Karpas-422 (cell line): ENCODE data around the gene PDE4DIP. TPM values are rescaled to one million over a fixed set of nuclear protein-coding genes. Genes with fewer than 3 reads are reported as not detected.
"Not testable (repeated sequence)": the region's sequence is repeated elsewhere in the genome, so short reads cannot be mapped to it uniquely, and the experiment has no call there.

Experiments used
- DNase-seq: peaks from one replicate; pipeline ENCODE4 v3.0.0-alpha.2; 2015
- H2AFZ ChIP-seq: fragments of 200-600 bp; sonication (generic); 2 replicates; pipeline ENCODE4 v1.6.1; 2014; ENCODE audit warnings: antibody characterized with exemption, low read length, mixed read lengths
- H3K27ac ChIP-seq: fragments of 200-600 bp; sonication (generic); 2 replicates; pipeline ENCODE4 v1.5.1; 2014; ENCODE audit warnings: mild to moderate bottlenecking, low read length, moderate library complexity
- H3K27me3 ChIP-seq: fragments of 200-600 bp; sonication (generic); 2 replicates; pipeline ENCODE4 v1.6.1; 2014; ENCODE audit warnings: low read length, mixed read lengths
- H3K36me3 ChIP-seq: fragments of 200-600 bp; sonication (generic); 2 replicates; pipeline ENCODE4 v1.6.1; 2014; ENCODE audit warnings: low read length, mixed read lengths; ENCODE audit not compliant: insufficient read depth
- H3K4me1 ChIP-seq: fragments of 200-600 bp; sonication (generic); 2 replicates; pipeline ENCODE4 v1.6.1; 2014; ENCODE audit warnings: mild to moderate bottlenecking, low read length, mixed read lengths
- H3K4me2 ChIP-seq: fragments of 200-600 bp; sonication (generic); 2 replicates; pipeline ENCODE4 v1.6.1; 2014; ENCODE audit warnings: low read length, low read depth, mild to moderate bottlenecking; ENCODE audit not compliant: poor library complexity, severe bottlenecking
- H3K4me3 ChIP-seq: fragments of 200-600 bp; sonication (generic); 2 replicates; pipeline ENCODE4 v1.5.1; 2014; ENCODE audit warnings: mild to moderate bottlenecking, antibody characterized with exemption, low read length, mixed read lengths
- H3K79me2 ChIP-seq: fragments of 200-600 bp; sonication (generic); 2 replicates; pipeline ENCODE4 v1.6.1; 2014; ENCODE audit warnings: mild to moderate bottlenecking, low read length, mixed read lengths
- H3K9ac ChIP-seq: fragments of 200-600 bp; sonication (generic); 2 replicates; pipeline ENCODE4 v1.6.0; 2014; ENCODE audit warnings: low read length
- H3K9me2 ChIP-seq: fragments of 200-600 bp; sonication (generic), shearing (Covaris generic); replicated peaks from 2 replicates; pipeline ENCODE4 v1.6.0; 2014; ENCODE audit warnings: mild to moderate bottlenecking, low read length, moderate library complexity; ENCODE audit not compliant: insufficient read depth
- H3K9me3 ChIP-seq: fragments of 300-700, 200-600 bp; sonication (generic); 2 replicates; pipeline ENCODE4 v1.6.1; 2014; ENCODE audit warnings: low read length, mixed read lengths
- H4K20me1 ChIP-seq: fragments of 200-600 bp; sonication (generic); 2 replicates; pipeline ENCODE4 v1.6.1; 2014; ENCODE audit warnings: mild to moderate bottlenecking, antibody characterized with exemption, low read length, low read depth; ENCODE audit not compliant: insufficient read depth
- total RNA-seq: library from RNA; depleted of rRNA; stranded (reverse); fragments of >200 nt; shearing (Covaris generic); gene quantifications from 2 replicates; pipeline ENCODE4 v1.2.3, GENCODE V29; 2014; ENCODE audit warnings: low replicate concordance

Gene PDE4DIP
- total RNA-seq, 1 experiment from 2014 or later = 15.6 TPM

- not testable (repeated sequence) for H3K9me3 ChIP-seq, H3K27ac ChIP-seq, H3K9ac ChIP-seq, H3K79me2 ChIP-seq, H3K9me2 ChIP-seq, H3K4me3 ChIP-seq, H3K4me2 ChIP-seq, H3K36me3 ChIP-seq, H3K27me3 ChIP-seq, DNase-seq, H4K20me1 ChIP-seq, H3K4me1 ChIP-seq, H2AFZ ChIP-seq
Measured at GRCh38 chr1:148860049-148860448, 15.8 kb downstream of the PDE4DIP start.

- not testable (repeated sequence) for H4K20me1 ChIP-seq, H3K27me3 ChIP-seq, H3K4me1 ChIP-seq, H3K36me3 ChIP-seq, H3K9me3 ChIP-seq, DNase-seq, H3K4me2 ChIP-seq, H3K9me2 ChIP-seq, H3K79me2 ChIP-seq, H3K27ac ChIP-seq, H3K4me3 ChIP-seq, H3K9ac ChIP-seq, H2AFZ ChIP-seq
Measured at GRCh38 chr1:148860579-148861259, 16.5 kb downstream of the PDE4DIP start.

- not testable (repeated sequence) for H3K4me2 ChIP-seq, H3K4me3 ChIP-seq, H2AFZ ChIP-seq, H3K9me2 ChIP-seq, H3K36me3 ChIP-seq, H3K79me2 ChIP-seq, H3K9me3 ChIP-seq, H3K27me3 ChIP-seq, H4K20me1 ChIP-seq, H3K27ac ChIP-seq, H3K9ac ChIP-seq, H3K4me1 ChIP-seq, DNase-seq
Measured at GRCh38 chr1:148862590-148862989, 18.4 kb downstream of the PDE4DIP start.

GRCh38 chr1:148868924-148869633 lies 24.9 kb downstream of the PDE4DIP start:
- not testable (repeated sequence) for DNase-seq, H3K4me3 ChIP-seq, H3K36me3 ChIP-seq, H4K20me1 ChIP-seq, H3K79me2 ChIP-seq, H3K27ac ChIP-seq, H3K9me2 ChIP-seq, H3K4me2 ChIP-seq, H3K9me3 ChIP-seq, H3K4me1 ChIP-seq, H3K9ac ChIP-seq, H2AFZ ChIP-seq, H3K27me3 ChIP-seq

GRCh38 chr1:148869634-148869961 lies 25.4 kb downstream of the PDE4DIP start:
- not testable (repeated sequence) for H3K9me3 ChIP-seq, H3K27me3 ChIP-seq, H2AFZ ChIP-seq, H3K4me2 ChIP-seq, H3K27ac ChIP-seq, H3K79me2 ChIP-seq, H3K4me3 ChIP-seq, DNase-seq, H3K4me1 ChIP-seq, H3K36me3 ChIP-seq, H3K9me2 ChIP-seq, H4K20me1 ChIP-seq, H3K9ac ChIP-seq

GRCh38 chr1:148874408-148875388 lies 30.5 kb downstream of the PDE4DIP start:
- not testable (repeated sequence) for H3K9me3 ChIP-seq, H3K4me1 ChIP-seq, H2AFZ ChIP-seq, H3K79me2 ChIP-seq, H4K20me1 ChIP-seq, H3K4me3 ChIP-seq, DNase-seq, H3K27ac ChIP-seq, H3K36me3 ChIP-seq, H3K27me3 ChIP-seq, H3K9me2 ChIP-seq, H3K9ac ChIP-seq, H3K4me2 ChIP-seq

GRCh38 chr1:148879812-148880416 lies 35.7 kb downstream of the PDE4DIP start:
- H3K9me3 ChIP-seq, DNase-seq, H3K27ac ChIP-seq, H3K4me1 ChIP-seq, H4K20me1 ChIP-seq, H3K9me2 ChIP-seq, H2AFZ ChIP-seq, H3K9ac ChIP-seq, H3K36me3 ChIP-seq, H3K4me2 ChIP-seq, H3K4me3 ChIP-seq, H3K79me2 ChIP-seq, H3K27me3 ChIP-seq: not testable (repeated sequence)

- not testable (repeated sequence) for H3K9me2 ChIP-seq, DNase-seq, H3K27ac ChIP-seq, H3K9ac ChIP-seq, H2AFZ ChIP-seq, H3K4me1 ChIP-seq, H3K36me3 ChIP-seq, H3K4me3 ChIP-seq, H3K27me3 ChIP-seq, H3K4me2 ChIP-seq, H3K9me3 ChIP-seq, H4K20me1 ChIP-seq, H3K79me2 ChIP-seq
Measured at GRCh38 chr1:148881261-148881660, 37.0 kb downstream of the PDE4DIP start.
